T-helper 1 cell (primary cell): ENCODE results near the gene RGS9BP.
A peak's percentile ranks its signal among the peaks of the same experiment; 100 is the strongest.
"Not testable (repeated sequence)": the region's sequence is repeated elsewhere in the genome, so short reads cannot be mapped to it uniquely, and the experiment has no call there.

Experiments used
- DNase-seq, 5 donors: peaks; one replicate each; pipeline ENCODE4 v3.0.0-alpha.2; 2012 to 2020

RGS9BP gene

GRCh38 chr19:32672841-32673240 is 2.8 kb upstream of the RGS9BP start:
- DNase-seq = no peak

- DNase-seq = no peak
Observed at GRCh38 chr19:32673573-32673972, 2.1 kb upstream of the RGS9BP start.

GRCh38 chr19:32674153-32674930 is 1.3 kb upstream of the RGS9BP start:
- DNase-seq = peak in 1 of 5 donors; percentile 23

DNA sequence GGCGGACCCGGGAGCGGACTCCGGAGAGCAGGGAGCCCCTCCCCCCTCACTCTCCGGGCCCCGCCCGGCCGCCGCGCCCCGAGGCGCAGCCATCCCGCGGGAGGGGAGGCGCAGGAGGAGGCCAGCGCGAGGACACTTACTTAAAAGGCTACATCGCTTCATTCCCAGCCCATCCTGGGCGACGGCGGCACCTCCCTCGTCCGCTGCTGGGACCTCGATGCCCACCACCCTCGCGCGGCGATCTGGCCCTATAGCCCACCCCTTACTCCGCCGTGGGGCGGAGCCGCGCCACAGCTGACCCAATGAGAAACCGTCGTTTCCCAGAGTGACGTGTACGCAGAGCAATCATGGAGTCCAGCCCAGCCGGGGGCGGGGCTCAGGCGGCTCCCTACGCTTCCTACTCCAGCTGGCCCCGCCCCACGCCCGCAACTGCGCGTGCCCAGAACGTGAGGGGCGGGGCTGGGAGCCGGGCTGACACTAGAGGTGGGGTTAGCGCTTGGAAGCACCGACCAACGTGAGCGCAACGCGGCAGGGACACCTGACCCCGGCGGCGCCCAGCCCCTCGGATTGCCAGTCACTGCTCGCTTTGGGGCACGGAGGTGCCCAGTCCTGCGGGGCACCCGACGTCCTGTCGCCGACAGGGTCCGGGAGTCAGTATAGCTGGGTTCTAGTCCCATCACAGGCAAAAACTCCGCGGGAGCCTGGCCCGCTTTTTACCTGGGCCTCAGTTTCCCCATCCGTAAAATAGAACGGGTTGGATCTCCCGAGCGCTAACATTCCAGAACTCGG is 523 bp upstream of the RGS9BP start, which contains the start of gene ANKRD27:
Gene ANKRD27, minus strand, starts transcription at position 250 of the 789 bp plus-strand sequence. CDS start 16,165 bp downstream, outside the sequence.
- DNase-seq = peak; percentile 97 to 98 (median 97)

- peak in 1 of 5 donors; percentile 18 for DNase-seq
Observed at GRCh38 chr19:32676186-32676894, 692 bp downstream of the RGS9BP start.

GRCh38 chr19:32676895-32677359 is 1.3 kb downstream of the RGS9BP start:
- DNase-seq = peak in 1 of 5 donors; percentile 4

- no peak for DNase-seq
Observed at GRCh38 chr19:32677657-32678056, 2.0 kb downstream of the RGS9BP start.

- DNase-seq = no peak
Observed at GRCh38 chr19:32680986-32681385, 5.3 kb downstream of the RGS9BP start.

DNA sequence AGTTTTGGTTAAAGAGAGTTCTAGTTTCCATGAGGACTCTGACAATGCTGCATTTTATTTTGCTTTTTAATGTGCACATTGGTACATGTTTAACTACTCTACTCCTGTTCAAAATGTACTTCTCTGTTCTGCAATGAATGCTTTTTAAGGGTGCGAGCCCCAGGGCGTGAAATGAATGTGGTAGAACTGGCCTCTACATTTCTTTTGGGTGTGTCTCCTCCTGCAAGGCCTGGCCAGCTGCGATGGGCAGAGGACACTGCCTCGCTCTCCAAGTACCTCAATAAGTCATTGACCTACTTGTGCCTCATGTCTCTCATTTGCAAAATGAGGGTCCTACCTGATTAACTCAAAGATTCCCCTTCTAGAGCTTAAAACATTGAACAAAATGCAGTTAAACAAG is 6.7 kb downstream of the RGS9BP start:
- no peak for DNase-seq

DNA sequence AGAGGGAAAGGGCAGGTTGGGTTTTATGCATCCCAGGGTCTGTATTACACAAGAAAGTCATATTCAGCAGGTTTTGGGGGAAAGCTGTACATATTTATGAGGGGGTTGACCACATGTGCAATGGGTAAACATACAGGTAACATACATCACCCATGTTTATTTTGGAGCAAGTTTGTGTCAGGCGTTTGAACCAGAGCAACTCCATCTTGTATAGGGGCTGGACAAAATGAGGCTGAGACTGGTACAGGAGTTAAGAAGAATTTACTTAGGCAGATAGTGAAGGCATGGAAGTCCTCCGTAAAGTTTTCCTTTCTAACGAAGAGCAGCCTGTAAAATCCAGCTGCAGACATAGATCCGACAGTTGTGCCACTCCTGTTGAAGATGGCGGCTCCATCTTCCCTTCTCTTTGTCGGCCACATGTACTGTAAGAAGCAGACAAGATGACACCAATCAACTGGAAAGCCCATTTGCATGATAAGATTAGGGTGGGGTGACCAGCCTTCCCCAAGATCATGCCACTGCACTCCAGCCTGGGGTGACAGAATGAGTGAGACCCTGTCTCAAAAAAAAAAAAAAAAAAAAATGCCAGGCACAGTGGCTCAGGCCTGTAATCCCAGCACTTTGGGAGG is 11.3 kb downstream of the RGS9BP start:
- no peak for DNase-seq

DNA sequence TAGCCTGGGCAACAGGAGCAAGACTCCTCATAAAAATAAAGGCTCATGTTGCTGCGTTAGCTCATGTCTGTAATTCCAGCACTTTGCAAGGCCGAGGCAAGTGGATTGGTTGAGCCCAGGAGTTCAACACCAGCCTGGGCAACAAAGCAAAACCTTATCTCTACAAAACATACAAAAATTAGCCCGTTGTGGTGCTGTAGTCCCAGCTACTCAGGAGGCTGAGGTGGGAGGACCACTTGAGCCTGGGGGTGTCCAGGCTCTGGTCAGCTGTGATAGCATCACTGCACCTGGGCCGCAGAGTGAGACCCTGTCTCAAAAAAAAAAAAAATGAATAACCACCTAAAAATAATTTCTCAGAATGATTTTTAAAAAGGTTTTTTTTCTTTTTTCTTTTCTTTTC is 12.0 kb downstream of the RGS9BP start:
- DNase-seq = no peak

- no peak for DNase-seq
Observed at GRCh38 chr19:32688311-32688710, 12.7 kb downstream of the RGS9BP start.

DNA sequence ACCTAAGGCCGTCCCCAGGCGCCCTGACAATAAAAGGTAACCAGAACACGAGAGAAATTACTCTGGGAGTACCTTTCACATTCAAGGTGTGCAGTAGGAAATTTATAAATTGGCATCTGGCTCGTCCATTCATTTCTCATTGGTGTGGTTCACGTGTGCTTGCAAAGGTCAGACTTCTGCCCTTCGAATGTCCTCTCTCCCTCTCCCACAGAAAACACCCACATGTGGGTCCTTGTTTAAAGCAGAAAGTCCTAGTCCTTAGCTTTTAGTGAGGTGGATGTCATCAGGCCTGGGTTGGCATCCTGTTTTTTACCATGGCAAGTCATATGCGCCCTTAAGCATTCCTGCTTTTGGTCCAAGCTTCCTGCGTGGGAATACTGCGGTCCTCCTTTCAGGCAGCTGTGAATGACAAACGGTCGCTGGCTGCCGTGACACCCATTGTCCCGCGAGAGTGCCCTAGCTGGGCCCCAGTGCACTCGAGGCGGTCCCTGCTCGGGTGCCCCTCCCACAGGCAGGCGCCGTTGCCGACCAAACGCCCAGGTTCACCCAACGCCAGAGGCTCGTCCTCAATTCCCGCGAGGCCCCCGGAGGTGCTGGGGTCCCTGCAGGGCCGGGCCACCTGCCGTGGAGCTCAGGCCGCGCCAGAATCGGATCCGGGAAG is 15.8 kb downstream of the RGS9BP start, which contains the start of gene NUDT19:
Gene NUDT19, plus strand, starts transcription at position 531 of the 661 bp plus-strand sequence. CDS start 140 bp downstream, outside the sequence.
- peak; percentile 23 to 86 (median 59) for DNase-seq

DNA sequence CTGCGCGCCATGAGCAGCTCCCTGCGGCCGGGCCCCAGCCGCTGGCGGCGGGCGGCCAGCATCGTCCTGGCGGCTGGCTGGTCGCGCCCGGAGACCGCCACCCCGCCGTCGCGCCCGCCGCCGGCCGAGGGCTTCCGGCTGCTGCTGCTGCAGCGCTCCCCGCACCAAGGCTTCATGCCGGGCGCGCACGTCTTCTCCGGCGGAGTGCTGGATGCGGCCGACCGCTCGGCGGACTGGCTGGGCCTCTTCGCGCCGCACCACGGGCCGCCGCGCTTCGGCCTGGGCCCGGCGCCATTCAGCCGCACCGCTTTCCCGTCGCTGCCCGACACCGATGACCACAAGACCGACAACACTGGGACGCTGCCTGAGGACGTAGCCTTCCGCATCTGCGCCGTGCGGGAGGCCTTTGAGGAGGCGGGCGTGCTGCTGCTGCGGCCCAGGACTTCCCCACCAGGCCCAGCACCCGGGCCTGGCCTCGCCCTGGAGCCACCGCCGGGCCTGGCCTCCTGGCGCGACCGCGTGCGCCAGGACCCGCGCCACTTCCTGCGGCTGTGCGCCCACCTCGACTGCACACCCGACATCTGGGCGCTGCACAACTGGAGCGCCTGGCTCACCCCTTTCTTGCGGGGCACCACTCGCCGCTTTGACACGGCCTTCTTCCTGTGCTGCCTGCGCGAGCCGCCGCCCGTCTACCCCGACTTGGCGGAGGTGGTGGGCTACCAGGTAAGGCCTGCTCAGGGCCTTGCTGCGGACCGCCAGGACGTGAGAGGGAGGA is 16.5 kb downstream of the RGS9BP start:
- peak in 4 of 5 donors; percentile 12 to 73 (median 36) for DNase-seq

- DNase-seq = no peak
Observed at GRCh38 chr19:32692727-32693061, 17.0 kb downstream of the RGS9BP start.

DNA sequence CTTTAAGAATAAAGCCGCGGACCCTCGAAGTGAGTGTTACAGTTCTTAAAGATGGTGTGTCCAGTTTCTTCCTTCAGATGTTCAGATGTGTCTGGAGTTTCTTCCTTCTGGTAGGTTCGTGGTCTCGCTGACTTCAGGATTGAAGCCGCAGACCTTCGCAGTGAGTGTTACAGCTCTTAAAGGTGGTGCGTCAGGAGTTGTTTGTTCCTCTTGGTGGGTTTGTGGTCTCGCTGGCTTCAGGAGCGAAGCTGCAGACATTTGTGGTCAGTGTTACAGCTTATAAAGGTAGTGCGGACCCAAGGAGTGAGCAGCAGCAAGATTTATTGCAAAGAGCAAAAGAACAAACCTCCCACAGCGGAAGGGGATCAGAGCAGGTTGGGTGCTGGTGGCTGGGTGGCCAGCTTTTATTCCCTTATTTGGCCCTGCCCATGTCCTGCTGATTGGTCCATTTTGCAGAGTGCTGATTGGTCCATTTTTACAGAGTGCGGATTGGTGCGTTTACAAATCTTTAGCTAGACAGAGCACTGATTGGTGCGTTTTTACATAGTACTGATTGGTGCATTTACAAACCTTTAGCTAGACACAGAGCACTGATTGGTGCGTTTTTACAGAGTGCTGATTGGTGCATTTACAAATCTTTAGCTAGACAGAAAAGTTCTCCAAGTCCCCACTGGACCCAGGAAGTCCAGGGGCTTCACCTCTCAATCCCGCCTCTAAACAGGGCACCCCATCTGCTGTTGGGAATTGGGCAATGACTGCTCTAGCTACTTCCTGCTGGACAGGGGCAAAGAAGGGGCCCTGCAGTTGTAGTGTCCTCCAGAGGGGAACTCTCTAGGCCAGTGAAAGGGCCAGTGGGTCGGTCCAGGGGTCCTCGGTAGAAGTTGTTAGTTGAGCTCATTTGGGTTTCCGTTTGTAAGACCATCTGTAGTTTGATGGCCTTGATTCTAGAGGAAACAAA is 17.8 kb downstream of the RGS9BP start:
- peak in 1 of 5 donors; percentile 59 for DNase-seq

- not testable (repeated sequence) for DNase-seq
Observed at GRCh38 chr19:32694316-32694715, 18.7 kb downstream of the RGS9BP start.

DNA sequence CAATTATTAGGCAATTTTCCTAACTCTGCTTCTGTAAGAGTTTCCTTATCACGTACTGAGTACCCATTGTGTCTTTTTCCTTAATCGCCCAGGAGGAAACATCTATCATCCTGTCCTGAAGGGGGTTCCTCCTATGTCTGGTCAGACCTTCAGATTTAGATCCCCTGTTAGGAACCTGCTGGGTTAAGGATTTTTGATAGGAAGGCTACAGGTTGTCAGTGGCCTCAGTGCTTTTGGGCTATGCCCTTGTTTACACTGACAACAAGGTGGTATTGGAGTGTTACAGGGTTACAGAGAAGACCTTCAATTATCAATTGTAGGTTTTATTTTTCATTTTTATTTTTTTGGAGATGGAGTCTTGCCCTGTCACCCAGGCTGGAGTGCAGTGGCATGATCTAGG is 19.2 kb downstream of the RGS9BP start:
- DNase-seq = not testable (repeated sequence)

DNA sequence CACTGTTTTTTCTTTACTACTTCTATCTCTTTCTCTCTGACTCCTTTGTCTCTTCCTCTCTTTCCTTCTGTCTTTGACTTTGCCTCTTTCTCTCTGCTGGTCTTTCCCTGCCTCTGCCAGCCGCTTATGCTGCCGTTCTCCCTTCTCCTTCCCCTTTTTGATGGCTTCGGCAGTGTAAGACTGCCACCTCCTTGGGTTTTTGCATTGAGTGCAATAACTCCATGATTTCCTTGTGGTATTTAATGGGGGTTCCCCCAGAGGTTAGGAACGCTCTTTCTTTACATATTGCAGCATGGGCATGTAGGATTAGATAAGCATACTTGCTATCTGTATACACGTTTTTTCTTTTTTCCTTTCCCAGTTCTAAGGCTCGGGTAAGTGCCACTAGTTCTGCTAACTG is 19.9 kb downstream of the RGS9BP start:
- DNase-seq = not testable (repeated sequence)

DNA sequence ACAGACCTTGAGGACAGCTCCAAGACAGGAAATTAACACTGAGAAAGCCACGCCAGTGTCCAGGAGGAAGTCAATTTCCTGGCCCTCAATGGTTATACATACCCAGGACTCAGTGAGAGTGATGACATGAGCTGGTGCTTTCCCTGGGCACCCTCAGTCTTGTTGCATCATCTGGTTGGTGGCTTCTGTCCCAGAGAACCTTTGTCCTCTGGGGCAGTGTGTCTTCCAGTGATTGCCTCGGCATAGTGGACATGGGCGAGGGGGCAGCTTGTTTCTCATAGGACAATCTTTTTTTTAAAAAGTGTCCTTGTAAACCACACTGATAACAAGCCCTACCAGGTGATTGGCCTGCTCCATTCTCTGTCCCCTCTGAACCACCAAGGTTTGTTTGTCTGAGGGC is 21.1 kb downstream of the RGS9BP start:
- DNase-seq = not testable (repeated sequence)
